A673 (cell line): ENCODE measurements around the gene NRTN. TPM values are rescaled to one million over a fixed set of nuclear protein-coding genes. Genes with fewer than 3 reads are reported as not detected.

ENCODE experiments used
- BruUV-seq: library from RNA; stranded (reverse); fragments of 400-500 nt; replicated peaks from 2 replicates; lab custom pipeline; 2021; lab: Mats Ljungman, UMichigan
- CTCF ChIA-PET: fragments of 300-600 bp; sonication (Branson Sonifier 250); formaldehyde crosslinking; loops from one replicate; lab custom pipeline; 2022; ENCODE audit warnings: antibody characterized with exemption; lab: Charles Lee
- POLR2A ChIA-PET: fragments of 300-600 bp; sonication (Branson Sonifier 250); formaldehyde crosslinking; loops from one replicate; lab custom pipeline; 2022; ENCODE audit warnings: antibody characterized with exemption; ENCODE audit not compliant: low non-redundant PET; lab: Charles Lee
- DNase-seq: peaks from one replicate; pipeline ENCODE4 v3.0.0-alpha.2; 2015; ENCODE audit warnings: low spot score
- H3K27ac ChIP-seq: fragments of 200-600 bp; sonication (generic); 2 replicates; pipeline ENCODE4 v1.5.1; 2016; ENCODE audit warnings: mixed run types, low read depth, mild to moderate bottlenecking, mixed read lengths, antibody characterized with exemption, low read length; ENCODE audit not compliant: poor library complexity, severe bottlenecking
- H3K27me3 ChIP-seq: fragments of 200-600 bp; sonication (generic); replicated peaks from 2 replicates; pipeline ENCODE4 v1.6.1; 2017; ENCODE audit warnings: mixed run types, low read depth, mild to moderate bottlenecking, mixed read lengths, antibody characterized with exemption, low read length; ENCODE audit not compliant: insufficient read depth, poor library complexity
- H3K36me3 ChIP-seq: fragments of 200-600 bp; sonication (generic); 2 replicates; pipeline ENCODE4 v1.6.1; 2016; ENCODE audit warnings: mixed run types, mild to moderate bottlenecking, mixed read lengths, antibody characterized with exemption, low read length; ENCODE audit not compliant: insufficient read depth, poor library complexity, severe bottlenecking
- H3K4me1 ChIP-seq: fragments of 200-600 bp; sonication (generic); 2 replicates; pipeline ENCODE4 v1.6.1; 2017; ENCODE audit warnings: mixed run types, mild to moderate bottlenecking, mixed read lengths, antibody characterized with exemption, low read length; ENCODE audit not compliant: insufficient read depth, poor library complexity, severe bottlenecking
- H3K4me3 ChIP-seq: fragments of 200-600 bp; sonication (generic); 2 replicates; pipeline ENCODE4 v1.5.1; 2016; ENCODE audit warnings: low read depth, mixed run types, mild to moderate bottlenecking, mixed read lengths, low read length; ENCODE audit not compliant: poor library complexity, severe bottlenecking
- H3K9me3 ChIP-seq: fragments of 200-600 bp; sonication (generic); 2 replicates; pipeline ENCODE4 v1.6.1; 2016; ENCODE audit warnings: mixed run types, low read depth, mild to moderate bottlenecking, mixed read lengths, antibody characterized with exemption, low read length; ENCODE audit not compliant: poor library complexity, severe bottlenecking
- CTCF ChIP-seq: fragments of 300-800, 200-600 bp; sonication (generic); conservative IDR thresholded peaks from 2 replicates; pipeline ENCODE4 v1.5.1; 2017; ENCODE audit warnings: low read depth, mild to moderate bottlenecking, antibody characterized with exemption, low read length, moderate library complexity, mixed read lengths
- EZH2 ChIP-seq: fragments of 200-600 bp; sonication (generic); IDR thresholded peaks from 2 replicates; pipeline ENCODE4 v1.6.1; 2017; ENCODE audit warnings: borderline replicate concordance, low read depth, mild to moderate bottlenecking, mixed read lengths, antibody characterized with exemption, low read length; ENCODE audit not compliant: poor library complexity, severe bottlenecking
- intact Hi-C: fragments of 100-400 bp; cut with micrococcal nuclease; formaldehyde crosslinking; loops from one replicate; pipeline ENCODE4 v1.10.0; 2022; ENCODE audit not compliant: unreplicated experiment
- total RNA-seq: library from RNA; stranded (reverse); gene quantifications from 2 replicates; pipeline ENCODE4 v1.2.3, GENCODE V29; 2021

NRTN gene
- total RNA-seq, 1 experiment from 2014 or later: 1.6 TPM

DNA sequence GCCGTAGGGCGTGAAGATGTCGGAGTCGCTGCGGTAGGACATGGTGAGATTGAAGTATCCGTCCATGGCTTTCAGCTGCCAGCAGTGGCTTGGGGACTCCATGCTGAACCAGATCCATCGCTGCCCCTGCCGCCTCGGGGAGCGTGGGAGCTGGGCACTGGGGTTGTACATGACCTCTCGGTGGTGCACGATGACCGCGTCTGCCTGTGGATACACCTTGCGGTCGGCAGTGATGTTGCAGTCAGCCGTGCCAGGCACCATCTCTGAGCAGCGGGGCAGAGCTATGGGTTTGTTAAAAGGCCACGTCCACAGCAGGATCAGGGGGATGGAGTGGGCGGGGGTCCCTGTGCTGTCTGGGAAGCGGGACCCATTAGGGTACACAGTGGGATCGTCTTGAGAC, 27.2 kb downstream of the NRTN start:
- Histone ChIP-seq H3K4me3 (no peak overlapping the region), H3K36me3 (no peaks in the 10 kb centered on the region), H3K27me3 (no peaks in the 10 kb centered on the region), H3K27ac (no peak overlapping the region), H3K4me1 (peaks cover 13% of the 10 kb centered on the region), H3K9me3 (no peaks in the 10 kb centered on the region)
- ChIA-PET POLR2A (no interaction called here), CTCF (no interaction called here)
- no TSS peak for BruUV-seq
- intact Hi-C loops: no loop called here
- TF ChIP-seq EZH2 (no peak), CTCF (no peak)
- DNase-seq: no peak

GRCh38 chr19:5832527-5833216, 27.8 kb downstream of the NRTN start:
- H3K27ac ChIP-seq: no peak overlapping the region
- H3K4me1 ChIP-seq: peaks cover 9% of the 10 kb centered on the region
- BruUV-seq: no TSS peak
- intact Hi-C loops: no loop called here
- no peaks in the 10 kb centered on the region for H3K27me3 ChIP-seq
- H3K9me3 ChIP-seq: no peaks in the 10 kb centered on the region
- no peak for DNase-seq
- H3K36me3 ChIP-seq: no peaks in the 10 kb centered on the region
- no peak overlapping the region for H3K4me3 ChIP-seq
- ChIA-PET POLR2A (no interaction called here), CTCF (no interaction called here)
- TF ChIP-seq EZH2 (no peak), CTCF (no peak)

GRCh38 chr19:5837761-5838352, 33.0 kb downstream of the NRTN start:
- Histone ChIP-seq H3K4me1 (no peaks in the 10 kb centered on the region), H3K36me3 (no peaks in the 10 kb centered on the region), H3K9me3 (no peaks in the 10 kb centered on the region), H3K27ac (no peak overlapping the region), H3K27me3 (no peaks in the 10 kb centered on the region), H3K4me3 (no peak overlapping the region)
- TF ChIP-seq EZH2 (no peak), CTCF (no peak)
- no peak for DNase-seq
- CTCF ChIA-PET: no interaction called here
- no TSS peak for BruUV-seq
- POLR2A ChIA-PET: no interaction called here
- intact Hi-C loops: no loop called here
